GM13976 (cell line): ENCODE measurements around the gene CLEC1A.

Source experiments
- DNase-seq: peaks from one replicate; pipeline ENCODE4 v3.0.0; 2012; ENCODE audit warnings: low spot score
- in situ Hi-C: fragments of 300-500 bp; cut with MboI; formaldehyde crosslinking; loops from one replicate; pipeline ENCODE4 v1.12.0; 2022; ENCODE audit warnings: low sequenced_read_pairs, mixed read lengths, inconsistent platforms; ENCODE audit not compliant: unreplicated experiment
- TF ChIP-seq, protein P1 (sequence below): IDR thresholded peaks from 2 replicates; pipeline ENCODE4 v1.5.1; 2012; ENCODE audit warnings: borderline replicate concordance, mild to moderate bottlenecking; ENCODE audit not compliant: insufficient read depth; ENCODE audit errors: extremely low read depth, missing control alignments, control extremely low read depth

The CLEC1A gene

DNA sequence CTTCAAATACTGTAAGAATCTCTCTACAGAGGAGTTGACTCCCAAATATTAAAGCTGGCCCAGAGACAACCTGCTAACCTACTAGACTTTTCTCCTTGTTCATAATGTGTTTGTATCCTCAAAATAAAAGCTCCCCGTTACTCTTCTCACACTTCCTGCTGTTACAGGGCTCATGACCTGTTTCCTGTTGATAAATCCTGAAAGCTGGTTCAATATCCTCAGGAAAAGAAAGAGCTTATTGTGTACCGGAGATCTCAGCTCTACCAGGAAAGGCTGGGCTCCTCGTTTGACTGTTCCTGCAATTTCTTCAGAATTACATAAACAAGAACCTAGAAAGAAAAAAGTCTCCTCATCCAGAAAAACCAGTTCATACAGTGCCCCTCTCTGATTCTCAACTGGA is 30.8 kb downstream of the CLEC1A start:
- TF ChIP-seq, protein P1, sequence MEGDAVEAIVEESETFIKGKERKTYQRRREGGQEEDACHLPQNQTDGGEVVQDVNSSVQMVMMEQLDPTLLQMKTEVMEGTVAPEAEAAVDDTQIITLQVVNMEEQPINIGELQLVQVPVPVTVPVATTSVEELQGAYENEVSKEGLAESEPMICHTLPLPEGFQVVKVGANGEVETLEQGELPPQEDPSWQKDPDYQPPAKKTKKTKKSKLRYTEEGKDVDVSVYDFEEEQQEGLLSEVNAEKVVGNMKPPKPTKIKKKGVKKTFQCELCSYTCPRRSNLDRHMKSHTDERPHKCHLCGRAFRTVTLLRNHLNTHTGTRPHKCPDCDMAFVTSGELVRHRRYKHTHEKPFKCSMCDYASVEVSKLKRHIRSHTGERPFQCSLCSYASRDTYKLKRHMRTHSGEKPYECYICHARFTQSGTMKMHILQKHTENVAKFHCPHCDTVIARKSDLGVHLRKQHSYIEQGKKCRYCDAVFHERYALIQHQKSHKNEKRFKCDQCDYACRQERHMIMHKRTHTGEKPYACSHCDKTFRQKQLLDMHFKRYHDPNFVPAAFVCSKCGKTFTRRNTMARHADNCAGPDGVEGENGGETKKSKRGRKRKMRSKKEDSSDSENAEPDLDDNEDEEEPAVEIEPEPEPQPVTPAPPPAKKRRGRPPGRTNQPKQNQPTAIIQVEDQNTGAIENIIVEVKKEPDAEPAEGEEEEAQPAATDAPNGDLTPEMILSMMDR = no peak
- DNase-seq = no peak
- in situ Hi-C loops = no loop called here

DNA sequence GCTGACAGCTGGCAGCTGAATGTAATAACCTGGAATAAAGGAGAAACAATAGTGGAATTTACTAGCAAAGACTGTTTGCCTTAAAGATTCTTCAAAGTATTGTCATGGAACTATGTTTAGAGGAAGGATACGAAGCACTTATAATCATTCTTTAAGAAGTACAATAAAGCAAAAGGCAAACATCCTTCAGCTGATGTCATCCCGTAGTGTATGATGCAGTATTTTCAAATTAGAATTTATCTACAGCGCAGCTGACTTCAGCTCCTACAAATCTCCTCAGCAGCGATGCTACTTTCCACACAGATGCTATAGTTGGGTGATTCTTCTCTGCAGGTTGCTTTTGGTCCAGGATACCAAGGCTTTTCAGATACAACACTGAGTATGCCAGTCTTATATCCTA is 31.5 kb downstream of the CLEC1A start:
- TF ChIP-seq, protein P1 = no peak
- in situ Hi-C loops = no loop called here
- no peak for DNase-seq

DNA sequence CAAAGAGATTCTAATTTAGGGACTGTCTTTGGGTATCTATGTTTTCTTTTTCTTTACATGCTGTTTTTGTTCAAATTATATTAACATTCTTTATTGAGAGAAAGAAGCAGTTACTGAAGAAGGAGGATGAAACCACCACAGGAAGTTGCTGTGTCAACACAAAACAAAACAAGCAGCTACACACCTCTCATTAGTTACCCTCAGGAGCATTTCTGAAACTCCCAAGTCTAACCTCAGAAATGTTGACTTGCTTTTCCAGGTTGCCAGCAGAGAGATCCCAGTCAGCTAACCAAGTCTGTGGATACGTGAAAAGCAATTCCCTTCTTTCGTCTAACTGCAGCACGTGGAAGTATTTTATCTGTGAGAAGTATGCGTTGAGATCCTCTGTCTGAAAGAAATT is 33.5 kb downstream of the CLEC1A start:
- TF ChIP-seq, protein P1 = no peak
- in situ Hi-C loops = no loop called here
- DNase-seq = no peak

DNA sequence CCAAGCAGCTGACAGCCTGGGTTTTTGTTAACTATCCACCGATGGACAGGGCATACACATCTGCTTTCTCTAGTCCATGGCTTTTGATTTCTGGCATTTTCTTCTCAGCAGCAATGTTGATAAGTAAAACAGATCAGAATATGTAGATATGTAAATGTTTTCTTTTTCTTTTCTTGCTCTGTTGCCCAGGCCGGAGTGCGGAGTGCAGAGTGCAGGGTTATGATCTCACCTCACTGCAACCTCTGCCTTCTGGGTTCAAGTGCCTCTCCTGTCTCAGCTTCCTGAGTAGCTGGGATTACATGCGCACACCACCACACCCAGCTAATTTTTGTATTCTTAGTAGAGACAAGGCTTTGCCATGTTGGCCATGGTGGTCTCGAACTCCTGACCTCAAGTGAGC is 40.4 kb downstream of the CLEC1A start:
- DNase-seq = no peak
- TF ChIP-seq, protein P1 = no peak
- in situ Hi-C loops = no loop called here

DNA sequence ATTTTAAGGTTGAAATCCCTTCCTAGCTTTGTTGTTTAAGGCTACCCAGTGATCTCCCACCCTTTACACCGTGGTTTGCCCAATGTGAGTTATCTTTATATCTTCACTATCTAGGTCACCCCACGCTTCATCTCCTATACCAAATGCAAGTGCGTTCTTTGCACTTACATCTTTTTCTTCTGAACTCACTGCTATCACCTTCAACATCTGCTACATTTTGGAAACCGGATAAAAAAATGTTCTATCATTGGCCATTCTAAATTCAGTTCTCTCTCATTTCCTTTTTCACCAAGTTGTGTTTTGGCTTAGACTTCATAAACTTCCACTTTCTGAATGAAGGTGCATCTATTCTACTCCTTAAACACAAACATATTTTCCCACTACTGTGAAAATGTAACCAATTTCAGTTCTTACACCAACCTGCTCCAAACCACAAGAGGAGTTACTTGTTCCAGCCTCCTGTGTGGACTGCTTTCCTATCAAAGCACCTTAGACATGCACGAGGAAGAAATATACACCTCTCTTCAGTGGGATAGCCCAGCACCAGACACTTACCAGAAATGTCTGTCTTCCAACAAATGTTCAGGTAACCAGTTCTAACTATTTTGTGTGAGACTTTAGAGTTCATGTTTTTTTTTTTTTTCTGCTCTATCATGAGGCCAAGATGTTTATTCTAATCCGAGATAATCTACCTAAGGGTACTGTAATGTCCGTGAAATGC is 46.4 kb downstream of the CLEC1A start:
- TF ChIP-seq, protein P1 = no peak
- DNase-seq = peak; percentile 23
- in situ Hi-C loops = no loop called here

DNA sequence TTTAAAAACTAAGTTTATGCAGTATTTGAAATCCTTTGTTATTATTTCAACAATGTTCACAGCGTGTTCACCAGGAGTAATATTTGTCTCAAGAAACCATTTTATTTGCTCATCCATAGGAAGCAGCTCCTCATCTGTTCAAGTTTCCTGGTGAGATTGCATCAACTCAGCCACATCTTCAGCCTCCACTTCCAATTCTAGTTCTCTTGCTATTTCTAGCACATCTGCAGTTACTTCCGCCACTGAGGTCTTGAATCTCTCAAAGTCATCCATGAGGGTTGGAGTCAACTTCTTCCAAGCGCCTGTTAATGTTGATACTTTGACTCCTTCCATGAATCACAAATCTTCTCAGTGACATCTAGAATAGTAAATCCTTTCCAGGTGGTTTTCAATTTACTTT is 50.3 kb downstream of the CLEC1A start:
- no peak for DNase-seq
- TF ChIP-seq, protein P1 = no peak
- in situ Hi-C loops = loop anchor here (10.0 kb wide), 1 partner anchor 96 kb away; no protein-coding TSS in a partner anchor

DNA sequence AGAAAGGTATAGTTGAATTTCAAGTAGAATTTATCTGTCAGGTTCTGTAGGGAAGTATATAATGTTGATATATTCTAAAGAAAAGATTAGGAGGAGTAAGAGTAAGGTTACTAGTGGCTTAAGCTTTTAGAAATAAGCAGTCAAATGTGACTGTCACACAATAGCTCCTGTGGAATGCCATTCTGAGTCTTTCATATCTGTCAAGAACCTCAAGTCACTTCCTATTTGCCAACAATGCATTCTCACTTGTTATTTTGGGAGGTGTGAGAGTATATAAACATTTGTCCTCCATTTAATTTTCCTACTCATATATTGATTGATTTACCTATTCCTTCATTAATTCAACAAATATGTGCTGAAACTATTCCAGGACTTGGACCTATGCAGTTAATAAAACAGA is 56.6 kb downstream of the CLEC1A start:
- TF ChIP-seq, protein P1 = no peak
- in situ Hi-C loops = loop anchor here (10.0 kb wide), 1 partner anchor 103 kb away; no protein-coding TSS in a partner anchor
- DNase-seq = no peak
